Measurements from ENCODE around the gene WHRN.

The WHRN gene

GRCh38 chr9:114364134-114365041, 140.9 kb downstream of the WHRN start:
- no peak for DNase-seq (ENCODE audit: low spot score)
- TF ChIP-seq, protein P1, sequence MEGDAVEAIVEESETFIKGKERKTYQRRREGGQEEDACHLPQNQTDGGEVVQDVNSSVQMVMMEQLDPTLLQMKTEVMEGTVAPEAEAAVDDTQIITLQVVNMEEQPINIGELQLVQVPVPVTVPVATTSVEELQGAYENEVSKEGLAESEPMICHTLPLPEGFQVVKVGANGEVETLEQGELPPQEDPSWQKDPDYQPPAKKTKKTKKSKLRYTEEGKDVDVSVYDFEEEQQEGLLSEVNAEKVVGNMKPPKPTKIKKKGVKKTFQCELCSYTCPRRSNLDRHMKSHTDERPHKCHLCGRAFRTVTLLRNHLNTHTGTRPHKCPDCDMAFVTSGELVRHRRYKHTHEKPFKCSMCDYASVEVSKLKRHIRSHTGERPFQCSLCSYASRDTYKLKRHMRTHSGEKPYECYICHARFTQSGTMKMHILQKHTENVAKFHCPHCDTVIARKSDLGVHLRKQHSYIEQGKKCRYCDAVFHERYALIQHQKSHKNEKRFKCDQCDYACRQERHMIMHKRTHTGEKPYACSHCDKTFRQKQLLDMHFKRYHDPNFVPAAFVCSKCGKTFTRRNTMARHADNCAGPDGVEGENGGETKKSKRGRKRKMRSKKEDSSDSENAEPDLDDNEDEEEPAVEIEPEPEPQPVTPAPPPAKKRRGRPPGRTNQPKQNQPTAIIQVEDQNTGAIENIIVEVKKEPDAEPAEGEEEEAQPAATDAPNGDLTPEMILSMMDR (IDR thresholded peaks at IDR 0.05; ENCODE audit: extremely low read depth, insufficient read depth, missing control alignments), result no peak
- in situ Hi-C loops (cut with MboI; ENCODE audit: low pct_unique_long_range_greater_than_20kb, low sequenced_read_pairs, unreplicated experiment), result no loop called here

GRCh38 chr9:114363424-114363823, 141.8 kb downstream of the WHRN start:
- TF ChIP-seq, protein P1 (IDR thresholded peaks at IDR 0.05; ENCODE audit: extremely low read depth, insufficient read depth, missing control alignments), result no peak
- in situ Hi-C loops (cut with MboI; ENCODE audit: low pct_unique_long_range_greater_than_20kb, low sequenced_read_pairs, unreplicated experiment), result no loop called here
- DNase-seq (ENCODE audit: low spot score), result no peak

DNA sequence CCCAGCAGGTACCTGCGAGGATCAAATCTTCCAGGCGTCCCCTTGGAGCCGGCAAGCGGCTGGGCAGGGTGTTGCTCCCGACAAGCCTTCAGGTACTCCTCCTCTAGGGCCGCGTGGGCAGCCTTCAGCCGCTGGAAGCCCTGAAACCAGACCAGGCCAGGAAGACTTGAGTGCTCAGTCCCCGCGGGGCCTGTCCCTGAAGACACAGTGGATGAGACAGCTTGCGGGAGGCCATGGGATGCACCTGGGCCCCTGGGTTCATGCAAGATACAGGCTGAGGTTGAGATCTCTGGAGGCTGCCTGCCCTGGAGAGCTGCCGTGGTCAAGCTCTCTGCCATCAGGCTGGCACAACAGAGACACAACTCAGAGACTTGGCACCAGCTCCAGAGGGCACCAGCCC, 142.9 kb downstream of the WHRN start:
- DNase-seq (ENCODE audit: low spot score), result no peak
- TF ChIP-seq, protein P1 (IDR thresholded peaks at IDR 0.05; ENCODE audit: extremely low read depth, insufficient read depth, missing control alignments), result no peak
- in situ Hi-C loops (cut with MboI; ENCODE audit: low pct_unique_long_range_greater_than_20kb, low sequenced_read_pairs, unreplicated experiment), result no loop called here

GRCh38 chr9:114361542-114361941, 143.7 kb downstream of the WHRN start:
- no peak for DNase-seq (ENCODE audit: low spot score)
- TF ChIP-seq, protein P1 (IDR thresholded peaks at IDR 0.05; ENCODE audit: extremely low read depth, insufficient read depth, missing control alignments), result no peak
- in situ Hi-C loops (cut with MboI; ENCODE audit: low pct_unique_long_range_greater_than_20kb, low sequenced_read_pairs, unreplicated experiment), result no loop called here

DNA sequence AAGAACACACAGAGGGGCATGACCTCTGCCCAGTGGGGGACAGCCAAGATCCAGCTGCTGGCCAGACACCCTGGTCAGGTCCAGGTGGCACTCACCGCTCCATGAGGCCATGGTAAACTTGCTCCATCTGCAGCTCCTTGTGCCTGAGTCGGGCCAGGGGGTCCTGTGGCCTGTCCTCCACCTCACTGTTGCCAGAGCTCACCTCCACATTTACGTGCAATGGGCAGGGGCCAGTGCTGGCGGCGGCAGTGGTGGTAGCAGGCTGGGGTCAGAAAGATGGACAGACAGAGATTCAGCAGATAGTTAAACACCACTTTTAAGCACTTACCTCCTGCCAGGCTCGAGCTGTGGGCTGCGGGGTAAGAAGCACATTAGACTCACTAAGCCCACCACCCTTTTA, 145.5 kb downstream of the WHRN start:
- TF ChIP-seq, protein P1 (IDR thresholded peaks at IDR 0.05; ENCODE audit: extremely low read depth, insufficient read depth, missing control alignments), result no peak
- in situ Hi-C loops (cut with MboI; ENCODE audit: low pct_unique_long_range_greater_than_20kb, low sequenced_read_pairs, unreplicated experiment), result no loop called here

GRCh38 chr9:114357911-114358328, 147.4 kb downstream of the WHRN start:
- in situ Hi-C loops (cut with MboI; ENCODE audit: low pct_unique_long_range_greater_than_20kb, low sequenced_read_pairs, unreplicated experiment), result no loop called here
- TF ChIP-seq, protein P1 (IDR thresholded peaks at IDR 0.05; ENCODE audit: extremely low read depth, insufficient read depth, missing control alignments), result no peak
- no peak for DNase-seq (ENCODE audit: low spot score)

More for the DNA sequence above, 145.5 kb downstream of the WHRN start:
- no peak for DNase-seq (ENCODE audit: low spot score)
